ENCODE measurements around the gene NAV2. TPM values are rescaled to one million over a fixed set of nuclear protein-coding genes. Genes with fewer than 3 reads are reported as not detected.

Gene NAV2
- polyA plus RNA-seq, 3 donors = not detected

- no peak for TF ChIP-seq CTCF (IDR thresholded peaks at IDR 0.05)
- H3K9me3 Mint-ChIP-seq = peaks cover 0 to 4% (median 0%) of the 10 kb centered on the region in 7 donors
- DNase-seq = no peak
- no peaks in the 10 kb centered on the region for H3K4me1 Mint-ChIP-seq
- no peak overlapping the region for H3K9ac ChIP-seq (ENCODE audit: insufficient read depth, low read length, poor library complexity, severe bottlenecking)
- H3K27me3 Mint-ChIP-seq (ENCODE audit: low read depth in 3 of 3) = peaks cover 3 to 10% (median 5%) of the 10 kb centered on the region in 3 donors
- intact Hi-C loops (cut with micrococcal nuclease) = no loop called here
- no peak overlapping the region for H2AFZ ChIP-seq (ENCODE audit: insufficient read depth, low read depth, low read length, poor library complexity, severe bottlenecking)
- H4K20me1 ChIP-seq (ENCODE audit: insufficient read depth, low read length) = no peaks in the 10 kb centered on the region
- peaks cover 0 to 4% of the 10 kb centered on the region in 2 donors for H3K27me3 ChIP-seq (ENCODE audit: control insufficient read depth in 2 of 2, insufficient read depth in 2 of 2, low read length in 2 of 2)
- H3K36me3 ChIP-seq (replicated peaks in 1 of 2; ENCODE audit: control insufficient read depth in 1 of 2, insufficient read depth in 2 of 2, low read length in 2 of 2) = no peaks in the 10 kb centered on the region
- no peak overlapping the region for H3K4me3 Mint-ChIP-seq
- H3K27ac Mint-ChIP-seq = no peak overlapping the region
- H3K4me1 ChIP-seq (ENCODE audit: control insufficient read depth in 1 of 2, insufficient read depth in 2 of 2, low read length in 2 of 2) = no peaks in the 10 kb centered on the region
- no peaks in the 10 kb centered on the region for H3K36me3 Mint-ChIP-seq
- 100% methylated on average over 1 of the region's 3 CpGs for WGBS (ENCODE audit: insufficient coverage)
- H3K4me2 ChIP-seq (replicated peaks; ENCODE audit: extremely low read depth, low read length, poor library complexity, severe bottlenecking) = no peak overlapping the region
- H3K79me2 ChIP-seq (ENCODE audit: insufficient read depth, low read length) = no peaks in the 10 kb centered on the region
- no peak overlapping the region for H3K27ac ChIP-seq (ENCODE audit: low read depth in 1 of 2, low read length in 2 of 2)
- no peak overlapping the region for H3K4me3 ChIP-seq (replicated peaks in 1 of 3; ENCODE audit: low read depth in 2 of 3, low read length in 3 of 3)
- no peaks in the 10 kb centered on the region for H3K9me3 ChIP-seq (replicated peaks in 1 of 2; ENCODE audit: control insufficient read depth in 1 of 2, insufficient read depth in 1 of 2, low read length in 2 of 2)
Observed at GRCh38 chr11:20010851-20011225, 298.2 kb downstream of the NAV2 start.

GRCh38 chr11:20011307-20011951 is 298.8 kb downstream of the NAV2 start:
- no peak overlapping the region for H3K4me2 ChIP-seq (replicated peaks; ENCODE audit: extremely low read depth, low read length, poor library complexity, severe bottlenecking)
- intact Hi-C loops (cut with micrococcal nuclease) = no loop called here
- peaks cover 0 to 4% (median 0%) of the 10 kb centered on the region in 7 donors for H3K9me3 Mint-ChIP-seq
- H3K9me3 ChIP-seq (replicated peaks in 1 of 2; ENCODE audit: control insufficient read depth in 1 of 2, insufficient read depth in 1 of 2, low read length in 2 of 2) = no peaks in the 10 kb centered on the region
- no peak overlapping the region for H3K4me3 ChIP-seq (replicated peaks in 1 of 3; ENCODE audit: low read depth in 2 of 3, low read length in 3 of 3)
- no peaks in the 10 kb centered on the region for H3K36me3 Mint-ChIP-seq
- no peaks in the 10 kb centered on the region for H3K4me1 ChIP-seq (ENCODE audit: control insufficient read depth in 1 of 2, insufficient read depth in 2 of 2, low read length in 2 of 2)
- no peak overlapping the region for H3K9ac ChIP-seq (ENCODE audit: insufficient read depth, low read length, poor library complexity, severe bottlenecking)
- H3K27me3 ChIP-seq (ENCODE audit: control insufficient read depth in 2 of 2, insufficient read depth in 2 of 2, low read length in 2 of 2) = peaks cover 0 to 4% of the 10 kb centered on the region in 2 donors
- H3K27me3 Mint-ChIP-seq (ENCODE audit: low read depth in 3 of 3) = peaks cover 3 to 10% (median 5%) of the 10 kb centered on the region in 3 donors
- WGBS (ENCODE audit: insufficient coverage) = no CpG with 5 or more reads among the region's 5 CpGs
- DNase-seq = no peak
- H3K79me2 ChIP-seq (ENCODE audit: insufficient read depth, low read length) = no peaks in the 10 kb centered on the region
- no peak overlapping the region for H3K27ac ChIP-seq (ENCODE audit: low read depth in 1 of 2, low read length in 2 of 2)
- no peaks in the 10 kb centered on the region for H4K20me1 ChIP-seq (ENCODE audit: insufficient read depth, low read length)
- H3K4me1 Mint-ChIP-seq = no peaks in the 10 kb centered on the region
- H3K36me3 ChIP-seq (replicated peaks in 1 of 2; ENCODE audit: control insufficient read depth in 1 of 2, insufficient read depth in 2 of 2, low read length in 2 of 2) = no peaks in the 10 kb centered on the region
- H3K27ac Mint-ChIP-seq = no peak overlapping the region
- H3K4me3 Mint-ChIP-seq = no peak overlapping the region
- no peak for TF ChIP-seq CTCF (IDR thresholded peaks at IDR 0.05)
- no peak overlapping the region for H2AFZ ChIP-seq (ENCODE audit: insufficient read depth, low read depth, low read length, poor library complexity, severe bottlenecking)

Measured in CD14-positive monocyte (primary cell).